SK-N-SH (cell line): ENCODE measurements around the gene ELANE. TPM values are rescaled to one million over a fixed set of nuclear protein-coding genes. Genes with fewer than 3 reads are reported as not detected.
"Not testable (repeated sequence)": the region's sequence is repeated elsewhere in the genome, so short reads cannot be mapped to it uniquely, and the experiment has no call there.

ENCODE experiments used
- CTCF ChIA-PET: fragments of 300-600, 350-600 bp; formaldehyde crosslinking; extraction: SDS; loops from one replicate; lab custom pipeline; 2021; lab: Yijun Ruan, JAX
- POLR2A ChIA-PET: fragments of 350-600 bp; sonication (Branson Sonifier 250); formaldehyde crosslinking; extraction: SDS; loops from one replicate; lab custom pipeline; 2020; ENCODE audit warnings: antibody characterized with exemption, inconsistent platforms; lab: Yijun Ruan, JAX
- DNase-seq: peaks from one replicate; pipeline ENCODE4 v3.0.0; 2012
- H2AFZ ChIP-seq: fragments of 200-600 bp; sonication (generic); 2 replicates; pipeline ENCODE4 v1.8.1; 2016; ENCODE audit warnings: antibody characterized with exemption, mild to moderate bottlenecking, low read depth
- H3F3A ChIP-seq: fragments of 200-600 bp; sonication (generic); replicated peaks from 2 replicates; pipeline ENCODE3; 2016; ENCODE audit warnings: antibody characterized with exemption, mild to moderate bottlenecking; ENCODE audit not compliant: insufficient read depth
- H3K27ac ChIP-seq, 2 experiments: fragments of 200-500 bp in 1 of 2; fragments of 200-600 bp in 1 of 2; sonication (Bioruptor generic) in 1 of 2; sonication (generic), shearing (Covaris generic) in 1 of 2; 2 replicates each; pipeline versions ENCODE4 v1.5.1 to v1.6.1; 2014 to 2016; ENCODE audit warnings: low read depth in 2 of 2, inconsistent platforms in 1 of 2, low read length in 1 of 2, mild to moderate bottlenecking in 1 of 2, mixed read lengths in 1 of 2
- H3K27me3 ChIP-seq: fragments of 200-600 bp; sonication (generic), shearing (Covaris generic); 2 replicates; pipeline ENCODE4 v1.6.1; 2016; ENCODE audit warnings: mixed run types; ENCODE audit not compliant: insufficient read depth
- H3K36me3 ChIP-seq, 2 experiments: fragments of 200-500 bp in 1 of 2; fragments of 200-600 bp in 1 of 2; sonication (Bioruptor generic) in 1 of 2; sonication (generic) in 1 of 2; replicated peaks in 1 of 2; 2 replicates each; pipeline versions ENCODE3 to v1.5.1; 2014 to 2016; ENCODE audit warnings: low read length in 1 of 2, mild to moderate bottlenecking in 1 of 2; ENCODE audit not compliant: insufficient read depth in 2 of 2, control insufficient read depth in 1 of 2
- H3K4me1 ChIP-seq, 2 experiments: fragments of 200-500 bp in 1 of 2; fragments of 200-600 bp in 1 of 2; sonication (Bioruptor generic) in 1 of 2; sonication (generic), shearing (Covaris generic) in 1 of 2; 2 replicates each; pipeline versions ENCODE4 v1.5.1 to v1.6.1; 2014 to 2016; ENCODE audit warnings: low read depth in 1 of 2, low read length in 1 of 2, mixed run types in 1 of 2; ENCODE audit not compliant: insufficient read depth in 2 of 2, control insufficient read depth in 1 of 2
- H3K4me2 ChIP-seq: fragments of 200-600 bp; sonication (generic), shearing (Covaris generic); 2 replicates; pipeline ENCODE4 v1.6.1; 2017; ENCODE audit warnings: mixed run types
- H3K4me3 ChIP-seq, 2 experiments: fragments of 200-500 bp in 1 of 2; fragments of 200-600 bp in 1 of 2; sonication (Bioruptor generic) in 1 of 2; sonication (generic), shearing (Covaris generic) in 1 of 2; 2 replicates each; pipeline versions ENCODE4 v1.5.1 to v1.8.1; 2014 to 2016; ENCODE audit warnings: low read depth in 2 of 2, inconsistent platforms in 1 of 2, low read length in 1 of 2, mild to moderate bottlenecking in 1 of 2, mixed read lengths in 1 of 2, moderate library complexity in 1 of 2
- H3K79me2 ChIP-seq: fragments of 200-600 bp; sonication (generic); 2 replicates; pipeline ENCODE4 v1.8.1; 2017; ENCODE audit warnings: mild to moderate bottlenecking; ENCODE audit not compliant: insufficient read depth
- H3K9ac ChIP-seq: fragments of 200-600 bp; sonication (generic); 2 replicates; pipeline ENCODE4 v1.6.1; 2017; ENCODE audit warnings: mixed run types
- H3K9me2 ChIP-seq: fragments of 200-600 bp; sonication (generic); 2 replicates; pipeline ENCODE4 v1.6.1; 2017; ENCODE audit warnings: mixed run types
- H3K9me3 ChIP-seq: fragments of 200-600 bp; sonication (generic); 2 replicates; pipeline ENCODE4 v1.6.1; 2017; ENCODE audit warnings: mixed run types, mild to moderate bottlenecking, moderate library complexity
- H4K20me1 ChIP-seq: fragments of 200-600 bp; sonication (generic); 2 replicates; pipeline ENCODE4 v1.6.1; 2017; ENCODE audit warnings: mild to moderate bottlenecking, mixed run types; ENCODE audit not compliant: insufficient read depth
- CHD2 ChIP-seq: fragments of 150-350 bp; IDR thresholded peaks from 2 replicates; pipeline ENCODE4 v1.6.1; 2018; ENCODE audit warnings: low read length; ENCODE audit not compliant: partially characterized antibody
- ELF1 ChIP-seq: IDR thresholded peaks from 2 replicates; pipeline ENCODE4 v1.4.0; 2012
- EZH2phosphoT487 ChIP-seq: fragments of 200-600 bp; sonication (generic); IDR thresholded peaks from 2 replicates; pipeline ENCODE4 v1.6.1; 2017; ENCODE audit warnings: low read depth, mixed run types, mild to moderate bottlenecking, antibody characterized with exemption, moderate library complexity, borderline replicate concordance
- FOSL2 ChIP-seq: IDR thresholded peaks from 2 replicates; pipeline ENCODE4 v1.4.0; 2012; ENCODE audit warnings: low read depth, mild to moderate bottlenecking, moderate library complexity, borderline replicate concordance
- FOXM1 ChIP-seq: IDR thresholded peaks from 2 replicates; pipeline ENCODE4 v1.4.0; 2012; ENCODE audit warnings: low read depth, mild to moderate bottlenecking
- GATA2 ChIP-seq: sonication (generic); formaldehyde crosslinking; IDR thresholded peaks from 2 replicates; pipeline ENCODE4 v1.5.0; 2020; ENCODE audit warnings: mild to moderate bottlenecking, missing genetic modification reagents
- JUND ChIP-seq: IDR thresholded peaks from 2 replicates; pipeline ENCODE4 v1.4.0; 2012
- MEF2A ChIP-seq: IDR thresholded peaks from 2 replicates; pipeline ENCODE4 v1.4.0; 2012; ENCODE audit warnings: low read depth, borderline replicate concordance
- NFIC ChIP-seq: IDR thresholded peaks from 2 replicates; pipeline ENCODE4 v1.4.0; 2012; ENCODE audit warnings: borderline replicate concordance
- RFX5 ChIP-seq: IDR thresholded peaks from 2 replicates; pipeline ENCODE4 v1.6.1; 2012; ENCODE audit warnings: mild to moderate bottlenecking, improper control_type of control experiment, low read length
- RXRA ChIP-seq: IDR thresholded peaks from 2 replicates; pipeline ENCODE4 v1.4.0; 2012; ENCODE audit warnings: low read depth, mild to moderate bottlenecking, borderline replicate concordance
- YY1 ChIP-seq: IDR thresholded peaks from 2 replicates; pipeline ENCODE4 v1.4.0; 2012; ENCODE audit warnings: low read depth, mild to moderate bottlenecking
- WGBS: methylation state at CpG from one replicate; pipeline ENCODE4 v1.1.6; 2017; ENCODE audit warnings: low lambda C conversion rate; 5-methylcytosine and 5-hydroxymethylcytosine counted together
- polyA plus RNA-seq, 3 experiments: library from polyadenylated mRNA; depleted of rRNA; stranded (reverse); fragments of >200 nt; gene quantifications; 2 replicates each; pipeline ENCODE4 v1.2.3, GENCODE V29; 2012
- TF ChIP-seq, protein P1 (sequence below): fragments of 150-350 bp; IDR thresholded peaks from 2 replicates; pipeline ENCODE4 v1.6.1; 2016; ENCODE audit warnings: mild to moderate bottlenecking, low read depth, low read length
- TF ChIP-seq, protein P2 (sequence below): IDR thresholded peaks from 2 replicates; pipeline ENCODE4 v1.4.0; 2012; ENCODE audit warnings: low read depth, borderline replicate concordance

ELANE gene
- polyA plus RNA-seq, 1 of the 3 experiments (the other 2 are of a cell fraction), result not detected

DNA sequence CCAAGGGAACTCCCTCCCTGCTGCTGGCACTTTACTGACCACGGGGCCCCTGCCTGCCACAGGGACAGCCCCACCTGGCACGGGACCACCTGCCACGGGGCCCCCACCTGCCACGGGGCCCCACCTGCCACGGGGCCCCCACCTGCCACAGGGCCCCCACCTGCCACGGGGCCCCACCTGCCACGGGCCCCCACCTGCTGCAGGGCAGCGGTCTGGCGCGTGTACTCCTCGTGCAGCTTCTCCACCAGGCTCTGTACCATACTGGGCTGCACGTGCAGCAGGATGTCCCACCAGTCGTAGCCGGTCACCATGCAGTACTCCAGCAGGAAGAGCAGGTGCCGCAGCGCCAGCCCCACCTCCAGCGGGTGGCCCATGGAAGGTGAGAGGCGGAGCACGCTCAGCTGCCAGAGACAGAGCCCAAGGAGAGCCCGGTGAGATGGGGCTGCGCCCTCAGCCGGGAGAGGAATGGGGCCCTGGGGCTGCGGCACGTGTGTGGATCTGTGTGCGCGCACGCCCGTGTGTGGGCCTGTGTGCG is 24.7 kb downstream of the ELANE start:
- no peak overlapping the region for H3K9ac ChIP-seq
- DNase-seq, result no peak
- no peaks in the 10 kb centered on the region for H3K9me3 ChIP-seq
- no peak overlapping the region for H3K4me2 ChIP-seq
- no peak overlapping the region for H3K4me3 ChIP-seq
- no peaks in the 10 kb centered on the region for H3K9me2 ChIP-seq
- no peaks in the 10 kb centered on the region for H3K79me2 ChIP-seq
- no peak overlapping the region for H3K27ac ChIP-seq
- H3F3A ChIP-seq, result peaks cover 11% of the 10 kb centered on the region
- no peak overlapping the region for H2AFZ ChIP-seq
- WGBS, result 92% methylated on average over 20 of the region's 29 CpGs
- H3K4me1 ChIP-seq, result peaks cover 0 to 4% of the 10 kb centered on the region in 2 experiments; a peak in 1 of 4 replicates
- POLR2A ChIA-PET, result interaction anchor here (0.5 kb wide), 1 partner anchor 179 kb away, joined by 3 read pairs; no protein-coding TSS in a partner anchor
- TF ChIP-seq RXRA (no peak), JUND (no peak), EZH2phosphoT487 (no peak), FOXM1 (no peak), ELF1 (no peak), FOSL2 (no peak), CHD2 (no peak), RFX5 (no peak), GATA2 (CRISPR knock-in tag) (no peak), NFIC (no peak), MEF2A (no peak), YY1 (no peak)
- TF ChIP-seq, protein P1, sequence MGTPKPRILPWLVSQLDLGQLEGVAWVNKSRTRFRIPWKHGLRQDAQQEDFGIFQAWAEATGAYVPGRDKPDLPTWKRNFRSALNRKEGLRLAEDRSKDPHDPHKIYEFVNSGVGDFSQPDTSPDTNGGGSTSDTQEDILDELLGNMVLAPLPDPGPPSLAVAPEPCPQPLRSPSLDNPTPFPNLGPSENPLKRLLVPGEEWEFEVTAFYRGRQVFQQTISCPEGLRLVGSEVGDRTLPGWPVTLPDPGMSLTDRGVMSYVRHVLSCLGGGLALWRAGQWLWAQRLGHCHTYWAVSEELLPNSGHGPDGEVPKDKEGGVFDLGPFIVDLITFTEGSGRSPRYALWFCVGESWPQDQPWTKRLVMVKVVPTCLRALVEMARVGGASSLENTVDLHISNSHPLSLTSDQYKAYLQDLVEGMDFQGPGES, result no peak
- TF ChIP-seq, protein P2, sequence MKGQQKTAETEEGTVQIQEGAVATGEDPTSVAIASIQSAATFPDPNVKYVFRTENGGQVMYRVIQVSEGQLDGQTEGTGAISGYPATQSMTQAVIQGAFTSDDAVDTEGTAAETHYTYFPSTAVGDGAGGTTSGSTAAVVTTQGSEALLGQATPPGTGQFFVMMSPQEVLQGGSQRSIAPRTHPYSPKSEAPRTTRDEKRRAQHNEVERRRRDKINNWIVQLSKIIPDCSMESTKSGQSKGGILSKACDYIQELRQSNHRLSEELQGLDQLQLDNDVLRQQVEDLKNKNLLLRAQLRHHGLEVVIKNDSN, result no peak
- TF ChIP-seq, all 33 proteins: peak for 0
- H3K27me3 ChIP-seq, result no peaks in the 10 kb centered on the region
- H3K36me3 ChIP-seq, result peaks cover 10 to 41% of the 10 kb centered on the region in 2 experiments
- no peaks in the 10 kb centered on the region for H4K20me1 ChIP-seq
- CTCF ChIA-PET, result interaction anchor here (0.6 to 3.9 kb wide), 2 partner anchors 13 to 910 kb away, joined by 3 to 12 read pairs; no protein-coding TSS in a partner anchor

DNA sequence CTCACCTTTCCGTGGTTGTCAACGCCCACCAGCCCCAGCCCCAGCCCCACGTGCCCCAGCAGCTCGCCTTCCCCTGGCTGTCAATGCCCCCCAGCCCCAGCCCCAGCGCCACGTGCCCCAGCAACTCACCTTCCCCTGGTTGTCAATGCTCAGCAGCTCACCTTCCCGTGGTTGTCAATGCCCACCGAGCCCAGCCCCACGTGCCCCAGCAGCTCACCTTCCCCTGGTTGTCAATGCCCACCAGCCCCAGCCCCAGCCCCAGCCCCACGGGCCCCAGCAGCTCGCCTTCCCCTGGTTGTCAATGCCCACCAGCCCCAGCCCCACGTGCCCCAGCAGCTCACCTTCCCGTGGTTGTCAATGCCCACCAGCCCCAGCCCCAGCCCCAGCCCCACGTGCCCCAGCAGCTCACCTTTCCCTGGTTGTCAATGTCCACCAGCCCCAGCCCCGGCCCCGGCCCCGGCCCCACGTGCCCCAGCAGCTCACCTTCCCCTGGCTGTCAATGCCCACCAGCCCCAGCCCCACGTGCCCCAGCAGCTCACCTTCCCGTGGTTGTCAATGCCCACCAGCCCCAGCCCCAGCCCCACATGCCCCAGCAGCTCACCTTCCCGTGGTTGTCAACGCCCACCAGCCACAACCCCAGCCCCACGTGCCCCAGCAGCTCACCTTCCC is 26.0 kb downstream of the ELANE start:
- H3K9ac ChIP-seq, H3K27me3 ChIP-seq, H3K79me2 ChIP-seq, H2AFZ ChIP-seq, POLR2A ChIA-PET, H3K4me1 ChIP-seq, H3K9me3 ChIP-seq, DNase-seq, H3K9me2 ChIP-seq, H4K20me1 ChIP-seq, H3K4me2 ChIP-seq, H3F3A ChIP-seq, H3K27ac ChIP-seq, H3K4me3 ChIP-seq: not testable (repeated sequence)
- CTCF ChIA-PET, result interaction anchor here (3.9 kb wide), 1 partner anchor 14 kb away, joined by 12 read pairs; no protein-coding TSS in a partner anchor
- 88% methylated on average over 17 of the region's 23 CpGs for WGBS
- H3K36me3 ChIP-seq, result peaks cover 10 to 51% of the 10 kb centered on the region in 2 experiments

DNA sequence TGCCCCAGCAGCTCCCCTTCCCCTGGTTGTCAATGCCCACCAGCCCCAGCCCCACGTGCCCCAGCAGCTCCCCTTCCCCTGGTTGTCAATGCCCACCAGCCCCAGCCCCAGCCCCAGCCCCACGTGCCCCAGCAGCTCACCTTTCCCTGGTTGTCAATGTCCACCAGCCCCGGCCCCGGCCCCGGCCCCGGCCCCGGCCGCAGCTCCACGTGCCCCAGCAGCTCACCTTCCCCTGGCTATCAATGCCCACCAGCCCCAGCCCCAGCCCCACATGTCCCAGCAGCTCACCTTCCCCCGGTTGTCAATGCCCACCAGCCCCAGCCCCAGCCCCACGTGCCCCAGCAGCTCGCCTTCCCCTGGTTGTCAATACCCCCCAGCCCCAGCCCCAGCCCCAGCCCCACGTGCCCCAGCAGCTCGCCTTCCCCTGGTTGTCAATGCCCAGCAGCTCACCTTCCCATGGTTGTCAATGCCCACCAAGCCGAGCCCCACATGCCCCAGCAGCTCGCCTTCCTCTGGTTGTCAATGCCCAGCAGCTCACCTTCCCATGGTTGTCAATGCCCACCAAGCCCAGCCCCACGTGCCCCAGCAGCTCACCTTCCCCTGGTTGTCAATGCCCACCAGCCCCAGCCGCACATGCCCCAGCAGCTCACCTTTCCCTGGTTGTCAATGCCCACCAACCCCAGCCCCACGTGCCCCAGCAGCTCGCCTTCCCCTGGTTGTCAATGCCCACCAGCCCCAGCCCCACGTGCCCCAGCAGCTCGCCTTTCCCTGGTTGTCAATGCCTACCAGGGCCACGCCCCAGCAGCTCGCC is 26.9 kb downstream of the ELANE start:
- not testable (repeated sequence) for H3K27me3 ChIP-seq, H3K27ac ChIP-seq, DNase-seq, H3K9ac ChIP-seq, H3K4me3 ChIP-seq, H3F3A ChIP-seq, H3K79me2 ChIP-seq, H3K9me2 ChIP-seq, H3K4me2 ChIP-seq, H3K9me3 ChIP-seq, H2AFZ ChIP-seq, H4K20me1 ChIP-seq, H3K4me1 ChIP-seq
- POLR2A ChIA-PET, result interaction anchor here (0.8 kb wide), 1 partner anchor 8 kb away, joined by 3 read pairs; no protein-coding TSS in a partner anchor
- 88% methylated on average over 23 of the region's 24 CpGs for WGBS
- peaks cover 10 to 48% of the 10 kb centered on the region in 2 experiments for H3K36me3 ChIP-seq
- CTCF ChIA-PET, result interaction anchor here (0.9 to 3.9 kb wide), 2 partner anchors 15 to 117 kb away, joined by 4 to 12 read pairs; no protein-coding TSS in a partner anchor
